COLO668 (cell line): ENCODE results near the gene BMPR1A.

ENCODE experiments used
- DNase-seq: peaks from one replicate; lab custom pipeline; 2025; ENCODE audit not compliant: unreplicated experiment; lab: John Stamatoyannopoulos, UW

The BMPR1A gene

GRCh38 chr10:86799188-86799845 is 42.9 kb downstream of the BMPR1A start:
- DNase-seq = no peak

GRCh38 chr10:86801995-86802394 is 45.6 kb downstream of the BMPR1A start:
- no peak for DNase-seq

- no peak for DNase-seq
Observed at GRCh38 chr10:86802473-86803108, 46.2 kb downstream of the BMPR1A start.

- DNase-seq = no peak
Observed at GRCh38 chr10:86803156-86803555, 46.7 kb downstream of the BMPR1A start.

- DNase-seq = no peak
Observed at GRCh38 chr10:86804805-86805204, 48.4 kb downstream of the BMPR1A start.

GRCh38 chr10:86813101-86813500 is 56.7 kb downstream of the BMPR1A start:
- no peak for DNase-seq

- no peak for DNase-seq
Observed at GRCh38 chr10:86813982-86814381, 57.6 kb downstream of the BMPR1A start.

- DNase-seq = no peak
Observed at GRCh38 chr10:86815035-86815617, 58.7 kb downstream of the BMPR1A start.

GRCh38 chr10:86815640-86816039 is 59.2 kb downstream of the BMPR1A start:
- DNase-seq = no peak

- DNase-seq = no peak
Observed at GRCh38 chr10:86817246-86817645, 60.8 kb downstream of the BMPR1A start.

- no peak for DNase-seq
Observed at GRCh38 chr10:86819567-86819966, 63.1 kb downstream of the BMPR1A start.

- DNase-seq = no peak
Observed at GRCh38 chr10:86820509-86820908, 64.1 kb downstream of the BMPR1A start.

GRCh38 chr10:86821388-86821999 is 65.1 kb downstream of the BMPR1A start:
- no peak for DNase-seq

- DNase-seq = no peak
Observed at GRCh38 chr10:86823565-86823964, 67.1 kb downstream of the BMPR1A start.

GRCh38 chr10:86824151-86824550 is 67.7 kb downstream of the BMPR1A start:
- DNase-seq = no peak

- DNase-seq = no peak
Observed at GRCh38 chr10:86825366-86825765, 68.9 kb downstream of the BMPR1A start.

- DNase-seq = no peak
Observed at GRCh38 chr10:86827639-86828038, 71.2 kb downstream of the BMPR1A start.

GRCh38 chr10:86828145-86828544 is 71.7 kb downstream of the BMPR1A start:
- no peak for DNase-seq

GRCh38 chr10:86829472-86829871 is 73.1 kb downstream of the BMPR1A start:
- no peak for DNase-seq

- DNase-seq = no peak
Observed at GRCh38 chr10:86830043-86830591, 73.7 kb downstream of the BMPR1A start.

- DNase-seq = no peak
Observed at GRCh38 chr10:86833969-86834368, 77.5 kb downstream of the BMPR1A start.

- DNase-seq = no peak
Observed at GRCh38 chr10:86836044-86836443, 79.6 kb downstream of the BMPR1A start.
